GM18909 (cell line): ENCODE measurements around the gene MRPL28.
"Not testable (repeated sequence)": the region's sequence is repeated elsewhere in the genome, so short reads cannot be mapped to it uniquely, and the experiment has no call there.

Experiments used
- ATAC-seq: cut with Tn5 transposase; IDR thresholded peaks from one replicate; pipeline ENCODE4 v1.9.1; 2021; ENCODE audit warnings: mild to moderate bottlenecking; ENCODE audit not compliant: unreplicated experiment, poor library complexity

The MRPL28 gene

DNA sequence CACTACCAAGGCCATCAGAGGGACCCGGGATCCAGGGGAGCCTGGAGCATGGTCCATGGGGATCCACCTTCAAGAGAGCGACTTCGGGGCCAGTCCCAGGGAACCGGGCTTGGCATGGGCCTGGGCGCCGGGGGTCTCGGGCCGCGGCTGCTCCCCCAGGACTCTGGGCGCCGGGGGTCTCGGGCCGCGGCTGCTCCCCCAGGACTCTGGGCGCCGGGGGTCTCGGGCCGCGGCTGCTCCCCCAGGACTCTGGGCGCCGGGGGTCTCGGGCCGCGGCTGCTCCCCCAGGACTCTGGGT is 7.7 kb downstream of the MRPL28 start:
- not testable (repeated sequence) for ATAC-seq

DNA sequence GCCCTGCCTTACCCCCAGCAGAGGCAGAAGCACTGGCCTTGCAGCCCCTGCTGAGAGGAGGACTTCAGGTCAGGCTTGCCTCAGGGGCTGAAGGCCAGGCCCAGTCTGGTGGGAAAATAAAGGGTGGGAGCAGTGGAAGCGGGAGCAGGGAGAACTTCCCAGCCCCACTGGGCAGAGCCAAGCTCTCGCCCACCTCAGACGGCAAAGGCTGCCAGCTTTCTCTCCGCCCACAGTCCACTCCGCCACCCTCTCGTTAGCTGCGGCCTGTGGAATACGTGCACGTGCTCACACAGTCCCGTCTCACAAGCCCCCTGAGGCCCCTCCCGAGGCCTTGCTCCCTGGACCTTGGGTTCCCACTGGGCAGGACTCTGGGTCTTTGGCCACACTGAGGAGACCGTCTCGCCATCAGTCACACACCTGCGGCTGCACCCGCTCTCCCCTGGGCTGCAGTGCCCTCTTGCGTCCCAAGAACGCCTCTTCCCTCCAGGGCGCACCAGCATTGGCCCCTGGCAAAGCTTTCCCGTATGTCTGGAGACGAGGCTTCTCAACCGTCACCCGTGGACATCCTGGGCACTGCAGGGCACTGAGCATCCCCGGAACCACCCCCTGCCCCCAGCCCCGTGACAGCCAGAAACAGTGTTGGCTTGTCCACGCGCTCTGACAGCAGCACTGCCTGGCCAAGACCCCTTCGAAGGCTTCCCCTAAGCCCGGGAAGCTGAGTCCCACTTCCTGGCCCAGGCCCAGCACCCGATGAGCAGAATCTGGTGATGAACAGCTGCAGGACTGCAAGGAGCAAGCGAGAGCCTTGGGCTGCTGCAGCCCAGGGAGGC is 8.3 kb downstream of the MRPL28 start:
- no peak for ATAC-seq

DNA sequence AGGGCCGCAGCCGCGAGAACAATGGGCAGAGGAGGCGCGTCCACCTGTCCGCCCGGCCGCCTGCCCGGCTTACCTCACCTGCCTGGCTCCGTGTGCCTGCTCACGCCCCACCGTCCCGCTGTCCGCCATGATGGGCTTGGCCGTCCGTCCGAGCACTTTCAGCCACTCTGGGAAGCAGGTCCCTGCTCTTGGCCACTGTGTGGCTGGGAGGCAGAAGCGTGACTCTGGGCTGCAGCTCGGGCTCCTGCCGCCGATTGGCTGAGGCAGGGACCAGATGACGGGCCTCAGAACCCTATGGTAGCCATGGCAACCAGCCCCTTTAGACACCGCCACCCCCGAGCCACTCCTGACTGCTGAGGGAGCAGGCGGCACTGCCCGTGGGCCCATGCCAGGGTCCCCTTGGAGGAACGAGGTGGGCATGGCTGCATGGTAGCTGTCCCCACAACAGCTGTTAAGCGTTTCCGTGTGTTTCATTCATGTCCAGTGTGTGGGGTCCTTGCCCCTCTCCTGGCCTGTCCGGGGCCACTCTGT is 8.9 kb downstream of the MRPL28 start:
- ATAC-seq = no peak

DNA sequence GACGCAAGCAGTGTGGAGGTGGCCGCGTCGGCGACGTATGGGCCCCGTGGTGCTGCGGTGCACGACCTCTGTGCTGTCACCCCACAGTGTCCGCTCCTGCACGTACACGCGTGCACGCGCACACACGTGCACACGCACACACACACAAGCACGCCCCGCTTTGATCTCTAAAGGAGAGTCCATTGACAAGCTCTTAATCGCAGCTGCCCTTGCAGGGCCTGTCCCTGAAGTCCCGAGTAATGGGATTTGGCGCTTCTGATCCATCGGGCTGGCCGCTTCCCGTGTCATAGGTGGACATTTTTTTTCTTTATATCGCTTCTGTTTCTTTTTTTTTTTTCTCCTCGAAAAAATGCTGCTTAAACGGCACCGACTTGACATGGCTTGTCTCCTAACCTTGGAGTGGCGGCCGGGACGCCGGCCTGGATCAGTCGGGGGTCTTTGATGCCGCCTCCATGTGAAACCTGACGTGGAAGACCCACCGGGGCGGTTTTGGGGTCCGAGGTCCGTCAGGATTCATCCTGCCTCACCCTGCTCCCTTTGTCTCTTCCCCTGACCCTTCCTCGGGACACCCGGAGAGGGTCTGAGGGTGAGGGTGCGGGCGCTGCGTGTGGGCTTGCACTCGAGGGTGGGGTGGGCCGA is 9.5 kb downstream of the MRPL28 start:
- no peak for ATAC-seq

DNA sequence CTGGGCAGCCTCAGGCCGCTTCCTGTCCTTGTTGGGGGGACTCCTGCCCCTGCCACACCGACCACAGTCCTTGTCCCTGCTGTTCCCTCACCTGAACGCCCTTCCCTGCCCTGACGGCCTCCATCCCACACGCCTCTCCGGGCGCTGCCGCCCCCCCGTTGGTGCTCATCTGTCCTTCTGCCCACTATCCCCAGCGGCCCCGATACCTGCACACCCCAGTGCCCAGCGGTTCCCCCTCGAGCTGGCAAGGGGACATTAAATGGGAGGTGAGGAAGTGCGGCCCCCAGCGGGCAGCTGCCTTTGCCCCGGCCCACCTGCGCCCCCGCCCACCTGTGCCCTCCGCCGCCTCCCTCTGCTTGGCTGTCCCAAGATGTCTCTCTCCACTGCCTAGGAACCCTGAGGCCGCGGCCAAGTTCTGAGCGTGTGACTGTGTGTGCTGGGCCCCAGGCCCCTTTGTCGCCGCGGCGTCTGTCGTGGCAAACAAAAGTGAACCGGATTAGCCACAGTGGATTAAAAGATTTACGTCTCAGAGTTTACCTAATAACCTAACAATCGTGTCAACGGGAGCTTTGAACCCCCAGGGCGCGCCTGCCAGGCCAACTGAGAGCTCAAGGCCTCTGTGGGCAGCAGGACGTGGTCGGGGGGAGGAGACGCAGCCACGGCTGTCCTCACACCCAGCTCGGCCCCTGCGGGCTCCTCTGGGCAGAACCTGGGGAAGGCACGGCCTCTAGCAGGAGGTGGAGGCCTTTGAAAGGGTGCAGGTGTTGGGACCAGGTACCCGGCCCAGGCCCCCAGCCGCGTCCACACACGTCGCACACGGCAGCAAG is 10.3 kb downstream of the MRPL28 start:
- no peak for ATAC-seq

DNA sequence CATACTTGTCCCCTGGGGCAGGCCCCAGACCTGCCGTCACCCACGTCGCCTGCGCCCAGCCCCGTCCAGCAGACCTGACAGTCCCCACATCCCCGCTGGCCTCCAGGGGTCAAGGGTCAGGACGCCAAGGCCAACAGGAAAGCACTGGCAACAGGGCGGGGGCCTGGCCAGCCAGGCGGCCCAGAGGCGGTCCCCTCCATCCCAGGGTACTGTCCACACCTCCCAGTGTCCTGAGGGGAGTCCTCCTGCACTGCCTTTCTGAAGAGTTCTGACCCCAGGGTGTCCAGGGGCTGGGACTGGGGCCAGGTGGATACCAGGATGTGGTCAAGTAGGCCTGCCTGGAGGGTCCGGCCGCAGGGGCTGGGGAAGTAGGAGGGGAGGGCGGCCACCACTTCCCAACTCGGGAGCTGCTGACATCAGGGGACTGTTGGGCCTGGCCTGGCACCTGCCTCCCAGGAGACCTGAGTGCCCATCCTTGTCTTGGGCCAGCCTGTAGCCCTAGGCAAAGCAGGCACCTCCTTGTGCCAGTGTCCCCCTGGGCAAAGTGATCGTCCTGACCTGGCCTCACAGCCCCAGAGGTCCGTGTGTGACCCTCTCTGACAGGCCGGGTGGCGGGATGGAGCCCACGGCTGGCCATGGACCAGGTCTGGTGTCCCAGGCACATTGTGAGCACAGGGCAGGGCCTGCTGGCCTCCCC is 11.1 kb downstream of the MRPL28 start:
- no peak for ATAC-seq

DNA sequence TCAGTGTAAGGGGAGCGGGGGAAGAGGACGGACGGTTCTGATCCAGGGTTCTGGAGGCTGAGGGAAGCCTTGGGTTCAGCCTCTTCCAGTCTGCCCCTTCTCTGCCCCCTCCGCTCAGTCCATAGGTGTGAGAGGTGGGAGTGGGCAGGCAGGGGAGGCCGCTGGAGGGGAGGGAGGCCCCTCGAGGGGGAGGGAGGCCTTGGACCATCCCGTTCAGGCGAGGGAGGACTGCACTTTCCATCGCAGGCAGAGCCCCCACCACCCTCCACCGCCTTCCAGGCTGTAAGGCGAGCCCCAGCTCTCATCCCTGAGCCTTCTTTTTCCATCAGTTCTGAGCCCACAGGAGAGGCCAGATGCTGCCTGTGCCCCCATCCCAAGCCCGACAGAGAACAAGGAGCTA is 13.6 kb downstream of the MRPL28 start:
- ATAC-seq = no peak

DNA sequence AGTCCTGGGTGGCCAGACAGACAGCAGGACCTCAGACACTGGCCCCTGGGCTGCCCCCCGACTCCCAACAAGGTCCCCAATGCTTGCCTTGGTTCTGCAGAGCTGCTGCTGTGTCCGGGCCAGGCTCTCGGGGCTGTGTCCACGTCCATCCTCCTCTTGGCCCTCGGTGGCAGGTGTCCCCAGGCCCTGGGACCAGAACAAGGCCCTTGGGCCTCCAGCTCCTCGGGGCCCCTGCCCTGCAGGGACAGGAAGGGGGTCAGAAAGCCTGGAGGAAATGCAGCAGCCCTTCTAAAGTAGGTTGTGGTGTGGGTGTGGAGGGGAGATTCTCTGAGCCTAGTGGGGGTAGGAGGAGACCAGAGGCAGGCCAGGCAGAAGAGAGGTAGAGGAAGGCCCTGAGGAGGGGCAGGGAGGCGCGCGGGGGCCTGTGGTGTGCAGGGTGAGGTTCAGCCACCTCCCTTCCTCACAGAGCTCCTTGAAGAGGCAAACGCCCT is 15.3 kb downstream of the MRPL28 start:
- no peak for ATAC-seq

DNA sequence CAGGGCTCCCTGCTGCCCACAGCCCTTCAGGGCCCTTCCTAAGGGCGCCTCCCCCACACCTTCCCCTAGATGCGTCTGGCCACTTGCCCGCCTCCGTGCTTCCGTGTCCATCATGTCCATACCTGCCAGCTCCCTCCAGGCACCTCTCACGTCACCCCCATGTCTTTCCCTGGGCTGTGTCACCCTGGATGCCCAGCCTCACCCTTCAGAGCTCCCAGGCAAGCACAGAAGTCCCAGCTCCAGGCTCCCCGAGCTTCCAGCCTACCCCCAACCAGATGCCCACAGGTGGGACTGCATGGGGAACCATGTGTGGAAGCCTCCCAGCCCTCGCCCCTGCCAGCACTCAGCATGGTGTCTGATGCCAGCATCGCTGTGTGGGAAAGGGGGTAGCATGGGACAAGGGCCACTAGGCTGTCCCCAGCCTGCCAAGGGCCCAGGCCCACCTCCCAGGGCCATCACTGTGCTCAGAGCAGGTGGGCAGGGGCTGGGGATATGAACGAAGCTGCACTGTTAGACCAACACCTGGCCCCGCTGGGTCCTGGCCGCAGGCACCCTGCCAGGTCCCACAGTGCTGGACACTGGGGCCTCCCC is 16.0 kb downstream of the MRPL28 start:
- ATAC-seq = no peak

DNA sequence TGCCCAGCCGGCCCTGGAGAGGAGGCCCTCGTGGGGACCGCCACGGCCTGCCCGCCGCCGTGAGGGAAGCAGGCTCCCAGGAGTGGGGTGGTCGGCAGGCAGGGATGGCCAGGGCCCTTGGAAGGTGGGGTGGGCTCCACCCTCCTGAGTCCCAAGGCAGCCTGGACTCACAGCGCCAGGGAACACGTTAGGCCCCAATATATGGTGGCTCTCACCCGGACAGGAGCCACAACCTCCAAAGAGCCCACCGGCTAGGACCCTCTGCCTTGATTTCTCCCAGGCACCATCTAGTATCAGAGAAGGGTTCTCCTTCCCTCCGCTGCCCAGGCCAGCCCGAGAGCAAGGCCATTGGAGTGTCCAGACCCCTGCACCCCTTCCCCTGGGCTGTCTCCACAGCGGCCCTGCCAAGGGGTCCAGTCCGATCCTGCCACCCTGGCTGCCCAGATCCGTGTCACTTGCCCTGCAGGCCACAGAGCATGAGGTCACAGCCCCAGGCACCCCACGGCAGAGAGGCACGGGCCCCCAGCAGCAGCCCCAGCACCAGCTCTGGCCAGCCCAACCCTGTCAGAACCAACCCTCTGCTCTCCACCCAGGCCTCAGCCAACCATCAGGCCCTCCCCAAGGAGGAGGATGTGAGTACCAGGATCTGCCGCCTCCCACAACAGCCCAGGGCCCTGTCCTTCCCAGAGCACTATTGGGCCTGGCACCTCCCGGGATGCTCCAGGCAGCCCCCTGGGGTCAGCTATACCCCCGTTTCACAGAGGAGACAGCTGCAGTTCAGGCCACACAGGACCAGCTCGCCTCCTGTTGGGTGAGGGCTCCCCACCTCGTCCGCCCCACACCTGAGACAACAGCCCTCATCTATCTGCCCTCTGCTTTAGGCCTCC is 16.7 kb downstream of the MRPL28 start:
- no peak for ATAC-seq

DNA sequence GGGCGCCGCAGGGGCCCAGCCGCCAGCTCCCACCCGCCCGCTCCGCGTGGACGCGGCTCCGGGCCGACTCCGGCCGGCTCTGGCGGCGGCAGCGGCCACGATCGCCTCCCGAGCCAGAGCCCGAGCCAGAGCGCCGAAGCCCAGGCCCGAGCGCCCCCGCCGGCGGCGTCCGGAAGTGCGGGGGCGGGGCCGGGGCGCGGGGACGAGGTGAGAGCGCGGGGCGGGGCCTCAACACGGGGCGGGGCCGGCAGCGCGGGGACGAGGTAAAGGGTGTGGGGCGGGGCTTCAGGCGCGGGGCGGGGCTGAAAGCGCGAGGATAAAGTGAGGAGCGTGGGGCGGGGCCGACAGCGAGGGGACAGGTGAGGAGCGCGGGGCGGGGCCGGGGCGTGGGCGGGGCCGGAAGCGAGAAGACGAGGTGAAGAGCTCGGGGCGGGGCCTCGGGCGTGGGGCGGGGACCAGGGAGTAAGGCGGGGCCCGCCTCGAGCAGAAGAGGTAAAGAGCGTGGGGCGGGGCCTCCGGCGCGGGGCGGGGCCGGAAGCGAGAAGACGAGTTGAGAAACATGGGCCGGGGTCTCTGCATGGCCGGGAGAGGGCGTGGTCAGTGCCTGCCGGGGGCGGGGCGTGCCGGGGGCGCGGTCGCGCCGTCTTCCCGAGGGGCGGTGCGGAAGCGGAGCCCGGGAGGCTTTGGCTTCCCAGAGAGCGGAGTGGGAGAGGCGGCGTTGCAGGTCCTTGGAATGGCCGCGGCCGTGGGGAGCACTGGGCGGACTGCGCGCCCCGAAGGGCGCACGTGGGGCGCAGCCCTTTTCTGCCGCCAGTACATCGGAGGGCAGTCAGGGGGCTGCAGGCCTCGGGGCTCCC is 17.6 kb downstream of the MRPL28 start, which contains the start of gene AXIN1:
TSS of gene AXIN1 (minus strand) at position 177 of the 857 bp plus-strand sequence. CDS start 5,698 bp downstream, outside the sequence.
- ATAC-seq = peak; percentile 67

DNA sequence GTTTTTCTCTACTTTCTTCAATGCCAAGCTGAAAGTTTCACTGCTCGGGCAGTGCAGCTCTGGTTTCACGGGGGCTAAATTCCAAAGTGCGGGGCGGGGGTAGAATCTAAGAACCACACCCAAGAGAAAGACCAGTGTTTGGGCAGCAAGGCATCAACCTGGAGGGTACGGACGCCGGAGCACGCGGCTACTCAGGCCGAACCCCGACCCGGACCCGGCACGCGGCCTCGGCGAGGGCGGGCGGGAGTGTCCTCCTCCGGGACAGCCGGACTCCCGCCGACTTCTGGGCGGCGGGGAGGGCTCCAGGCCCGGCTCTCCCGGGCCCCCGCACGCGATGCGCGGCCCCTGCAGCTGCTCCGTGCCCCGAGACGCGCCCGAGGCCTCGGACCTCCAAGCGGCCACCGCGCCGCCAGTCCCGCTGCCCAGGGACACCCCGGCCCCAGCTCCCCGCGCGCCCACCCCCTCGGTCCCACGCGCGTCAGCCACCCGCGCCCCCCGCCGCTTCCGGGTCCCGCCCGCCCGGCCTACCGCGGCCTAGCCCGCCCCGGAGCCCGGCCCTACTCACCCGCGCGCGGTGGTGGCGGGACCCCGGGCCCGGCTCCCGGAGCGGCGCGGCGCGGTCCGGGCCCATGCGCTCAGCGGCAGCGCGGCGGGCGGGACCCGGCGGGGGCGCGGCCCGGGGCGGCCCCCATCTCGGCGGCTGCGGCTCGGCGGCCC is 18.4 kb downstream of the MRPL28 start:
- peak; percentile 32 for ATAC-seq

DNA sequence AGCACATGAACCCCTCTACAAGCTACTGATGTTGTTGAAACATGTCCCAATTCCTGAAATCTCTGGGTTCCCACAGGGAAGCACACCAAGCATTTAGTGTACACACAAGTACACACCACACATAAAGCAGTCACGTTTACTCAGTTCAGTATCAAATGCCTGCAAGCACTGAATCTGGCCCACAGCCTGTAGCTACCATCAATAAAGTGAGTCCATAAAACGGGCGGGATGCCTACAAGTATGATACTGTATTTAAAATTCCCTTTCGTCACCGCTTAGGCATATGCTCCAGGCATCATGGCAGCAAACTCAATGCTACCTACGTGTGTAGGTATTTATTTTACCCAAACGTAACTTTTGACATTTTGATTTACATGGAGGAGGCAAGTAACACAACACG is 20.1 kb downstream of the MRPL28 start:
- ATAC-seq = no peak

DNA sequence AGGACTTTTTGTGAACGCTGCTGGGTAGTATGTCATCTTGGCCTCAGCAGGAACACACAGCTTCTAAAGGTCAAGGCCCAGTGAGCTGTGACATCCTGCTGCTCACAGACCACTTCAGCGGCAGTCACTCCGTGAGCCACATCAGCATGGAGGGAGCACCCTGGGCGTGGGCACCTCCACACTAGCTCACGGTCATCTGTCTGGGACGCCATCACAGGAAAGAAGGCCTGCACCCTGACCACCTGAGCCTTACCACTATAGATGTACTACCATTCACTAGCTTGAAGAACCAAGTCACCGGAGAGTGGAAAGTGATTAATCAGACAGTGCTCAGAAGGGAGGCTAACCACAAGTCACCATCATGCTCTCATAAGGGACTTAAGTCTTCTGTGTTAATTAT is 21.1 kb downstream of the MRPL28 start:
- ATAC-seq = no peak

DNA sequence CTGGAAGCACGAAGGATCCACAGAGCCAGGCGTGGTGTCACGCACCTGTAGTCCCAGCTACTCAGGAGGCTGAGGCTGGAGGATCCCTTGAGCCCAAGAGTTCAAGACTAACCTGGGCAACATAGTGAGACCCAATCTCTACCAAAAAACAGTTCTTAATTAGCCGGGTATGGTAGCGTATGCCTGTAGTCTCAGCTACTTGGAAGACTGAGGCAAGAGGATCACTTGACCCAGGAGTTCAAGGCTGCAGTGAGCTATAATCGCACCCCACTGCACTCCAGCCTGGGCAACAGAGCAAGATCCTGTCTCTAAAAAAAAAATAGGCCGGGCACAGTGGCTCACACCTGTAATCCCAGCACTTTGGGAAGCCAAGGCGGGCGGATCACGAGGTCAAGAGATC is 21.8 kb downstream of the MRPL28 start:
- ATAC-seq = not testable (repeated sequence)

DNA sequence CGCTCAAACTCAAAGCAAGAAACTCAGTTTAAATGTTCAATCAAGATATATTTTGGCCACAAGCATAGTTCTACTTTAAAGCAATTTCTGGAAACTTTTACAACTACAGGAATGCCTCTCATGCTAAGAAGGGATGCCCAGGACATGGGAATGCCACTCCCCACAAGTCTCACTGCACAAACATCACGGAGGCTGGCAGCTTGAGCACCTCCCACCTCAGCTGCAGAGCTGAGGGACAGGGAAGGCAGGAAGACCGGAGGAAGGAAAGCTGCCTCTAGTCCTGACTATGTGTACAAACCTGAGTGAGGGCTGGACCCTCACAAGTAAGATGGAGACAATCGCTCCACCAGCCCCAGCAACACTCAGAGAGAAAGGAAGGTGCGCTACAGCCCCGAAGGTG is 23.1 kb downstream of the MRPL28 start:
- no peak for ATAC-seq

DNA sequence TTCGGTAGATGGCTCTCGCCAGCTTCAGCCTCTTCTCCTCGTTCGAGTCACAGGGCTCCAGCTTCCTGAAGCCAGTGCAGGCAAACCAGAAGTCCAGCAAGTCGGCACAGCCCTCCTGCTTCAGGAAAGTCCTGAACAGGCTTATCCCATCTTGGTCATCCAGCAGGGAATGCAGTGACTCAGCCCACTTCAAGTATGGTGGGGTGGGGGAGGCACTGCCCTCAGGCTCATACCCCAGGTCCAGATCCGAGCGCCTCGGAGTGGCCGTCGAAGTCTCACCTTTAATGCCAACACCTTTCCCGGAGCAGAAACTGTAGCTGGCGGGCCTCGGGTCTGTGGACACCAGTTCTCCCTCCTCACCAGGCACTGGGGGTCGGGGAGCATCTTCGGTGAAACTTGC is 23.8 kb downstream of the MRPL28 start:
- ATAC-seq = no peak
